ENCODE measurements around the gene ANXA9. TPM values are rescaled to one million over a fixed set of nuclear protein-coding genes. Genes with fewer than 3 reads are reported as not detected.

Gene ANXA9
- total RNA-seq, 1 donor from 2014 or later: 1.2 TPM

DNA sequence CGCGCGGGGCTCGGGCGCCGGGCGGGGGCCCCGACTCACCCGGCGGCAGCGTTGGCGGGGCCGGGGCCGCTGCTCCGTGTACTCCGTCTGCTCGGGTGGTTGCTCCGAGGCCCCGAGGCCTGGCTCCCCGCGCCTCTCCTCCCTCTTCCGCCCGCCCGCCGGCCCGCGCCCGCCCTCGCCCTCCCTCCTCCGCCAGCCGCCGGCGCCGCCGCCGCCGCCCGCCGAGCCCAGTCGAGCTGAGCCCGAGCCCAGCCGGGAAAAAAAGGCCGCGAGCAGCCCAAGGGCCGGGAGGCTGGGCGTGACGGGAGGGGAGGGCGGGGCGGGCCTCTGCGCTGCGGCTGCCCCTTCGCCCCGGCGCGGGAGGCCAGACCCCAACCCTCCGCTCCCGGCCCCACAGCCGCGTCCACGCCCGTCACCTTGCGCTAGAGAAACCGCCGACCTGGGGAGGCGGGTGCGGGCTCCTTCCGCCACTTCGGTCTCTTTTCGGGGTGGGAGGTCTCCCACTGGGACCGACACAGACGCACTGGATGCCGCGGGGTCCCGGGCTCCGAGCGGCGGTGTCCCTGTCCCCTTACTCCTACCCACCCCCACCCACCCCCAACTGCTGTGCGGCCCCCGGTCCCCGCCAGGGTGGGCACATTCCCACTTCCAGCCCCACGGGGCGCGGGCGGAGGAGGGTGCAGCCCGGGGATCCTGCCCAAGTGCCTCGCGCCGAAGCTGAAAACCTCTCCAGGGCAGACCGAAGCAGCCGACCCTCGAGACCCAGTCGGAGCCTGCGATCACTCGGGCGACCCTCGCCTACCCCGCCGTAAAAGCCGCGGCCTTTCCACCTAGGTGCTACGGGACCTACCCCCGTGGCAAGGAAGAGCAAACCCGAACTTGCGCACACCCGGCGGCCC, 7.3 kb upstream of the ANXA9 start, which contains the start of gene CERS2:
TSS of gene CERS2 (minus strand) at position 256 of the 899 bp plus-strand sequence. CDS start 5,745 bp downstream, outside the sequence.
- Mint-ChIP-seq H3K27ac (peak within 1 kb of the TSS; percentile 92), H3K36me3 (no peaks in the 10 kb centered on the region), H3K9me3 (no peaks in the 10 kb centered on the region), H3K4me3 (peak within 1 kb of the TSS; percentile 80), H3K4me1 (peaks cover 39% of the 10 kb centered on the region), H3K27me3 (ENCODE audit: low read depth) (no peaks in the 10 kb centered on the region)
- peak; percentile 80 to 86 for DNase-seq (ENCODE audit: low spot score in 2 of 2, unreplicated experiment in 2 of 2)
- TF ChIP-seq CTCF (IDR thresholded peaks at IDR 0.05; ENCODE audit: unreplicated experiment): no peak

DNA sequence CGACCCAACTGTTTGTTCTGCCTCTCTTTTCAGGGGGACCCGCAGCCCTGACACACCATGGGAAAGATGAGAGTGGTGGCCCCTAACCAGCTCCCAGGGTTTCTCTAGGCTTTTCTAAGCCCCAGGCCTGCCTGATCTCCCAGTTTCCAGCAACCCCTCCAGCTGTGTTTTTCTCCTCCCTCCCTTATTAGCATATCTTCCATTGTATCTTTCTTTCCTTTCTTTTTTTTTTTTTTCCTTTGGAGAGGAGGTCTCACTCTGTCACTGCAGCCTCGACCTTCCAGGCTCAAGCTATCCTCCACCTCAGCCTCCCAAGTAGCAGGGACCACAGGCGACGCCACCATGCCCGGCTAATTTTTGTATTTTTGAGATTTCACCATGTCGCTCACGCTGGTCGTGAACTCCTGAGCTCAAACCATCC, 5.7 kb upstream of the ANXA9 start:
- no peak overlapping the region for H3K27ac Mint-ChIP-seq
- no peaks in the 10 kb centered on the region for H3K9me3 Mint-ChIP-seq
- no peak for DNase-seq (ENCODE audit: low spot score in 2 of 2, unreplicated experiment in 2 of 2)
- TF ChIP-seq CTCF (IDR thresholded peaks at IDR 0.05; ENCODE audit: unreplicated experiment): no peak
- no peaks in the 10 kb centered on the region for H3K36me3 Mint-ChIP-seq
- H3K27me3 Mint-ChIP-seq (ENCODE audit: low read depth): no peaks in the 10 kb centered on the region
- H3K4me1 Mint-ChIP-seq: peaks cover 33% of the 10 kb centered on the region
- peak overlapping the region; percentile 70 for H3K4me3 Mint-ChIP-seq

DNA sequence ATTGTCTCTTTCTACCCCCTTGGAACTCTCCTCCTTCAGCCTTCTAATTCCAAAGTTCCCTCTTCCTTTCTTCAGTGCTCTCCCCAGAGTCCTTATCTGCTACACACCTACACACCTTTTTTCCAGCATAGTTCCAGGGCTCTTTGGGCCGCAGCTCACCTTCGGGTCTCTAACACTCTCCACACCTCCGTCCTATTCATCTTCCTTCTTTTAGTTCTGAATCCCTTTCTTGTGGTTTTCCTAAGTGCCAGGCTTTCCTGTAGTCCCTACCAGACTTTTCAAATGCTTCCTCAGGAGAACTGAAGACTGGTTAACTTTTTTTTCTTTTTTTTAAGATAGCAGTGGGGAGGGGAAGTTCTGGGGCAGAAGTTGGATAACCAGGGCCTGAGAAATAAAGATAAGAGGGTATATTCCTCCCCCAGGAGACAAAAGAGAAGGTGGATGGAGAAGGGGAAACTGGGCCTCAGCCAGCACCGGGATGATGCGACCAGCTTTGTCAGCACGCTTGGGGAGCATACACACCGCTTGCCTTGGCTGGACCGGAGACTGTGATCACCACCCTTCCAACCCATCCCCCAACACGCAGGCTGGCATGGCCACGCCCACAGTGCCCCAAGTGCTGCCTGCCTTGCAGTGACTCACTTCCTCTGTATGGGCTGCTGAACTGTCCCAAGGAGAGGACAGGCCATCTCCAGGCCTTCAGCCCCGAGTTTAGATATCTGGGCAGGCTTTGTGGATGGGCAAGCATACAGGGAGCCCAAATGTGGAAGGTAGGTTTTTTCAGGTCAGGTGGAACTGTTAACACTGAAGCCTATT, 5.0 kb upstream of the ANXA9 start:
- peak overlapping the region; percentile 70 for H3K4me3 Mint-ChIP-seq
- DNase-seq (ENCODE audit: low spot score in 2 of 2, unreplicated experiment in 2 of 2): no peak
- H3K4me1 Mint-ChIP-seq: peaks cover 33% of the 10 kb centered on the region
- no peaks in the 10 kb centered on the region for H3K9me3 Mint-ChIP-seq
- no peak for TF ChIP-seq CTCF (IDR thresholded peaks at IDR 0.05; ENCODE audit: unreplicated experiment)
- no peaks in the 10 kb centered on the region for H3K36me3 Mint-ChIP-seq
- no peaks in the 10 kb centered on the region for H3K27me3 Mint-ChIP-seq (ENCODE audit: low read depth)
- H3K27ac Mint-ChIP-seq: peak overlapping the region; percentile 7

DNA sequence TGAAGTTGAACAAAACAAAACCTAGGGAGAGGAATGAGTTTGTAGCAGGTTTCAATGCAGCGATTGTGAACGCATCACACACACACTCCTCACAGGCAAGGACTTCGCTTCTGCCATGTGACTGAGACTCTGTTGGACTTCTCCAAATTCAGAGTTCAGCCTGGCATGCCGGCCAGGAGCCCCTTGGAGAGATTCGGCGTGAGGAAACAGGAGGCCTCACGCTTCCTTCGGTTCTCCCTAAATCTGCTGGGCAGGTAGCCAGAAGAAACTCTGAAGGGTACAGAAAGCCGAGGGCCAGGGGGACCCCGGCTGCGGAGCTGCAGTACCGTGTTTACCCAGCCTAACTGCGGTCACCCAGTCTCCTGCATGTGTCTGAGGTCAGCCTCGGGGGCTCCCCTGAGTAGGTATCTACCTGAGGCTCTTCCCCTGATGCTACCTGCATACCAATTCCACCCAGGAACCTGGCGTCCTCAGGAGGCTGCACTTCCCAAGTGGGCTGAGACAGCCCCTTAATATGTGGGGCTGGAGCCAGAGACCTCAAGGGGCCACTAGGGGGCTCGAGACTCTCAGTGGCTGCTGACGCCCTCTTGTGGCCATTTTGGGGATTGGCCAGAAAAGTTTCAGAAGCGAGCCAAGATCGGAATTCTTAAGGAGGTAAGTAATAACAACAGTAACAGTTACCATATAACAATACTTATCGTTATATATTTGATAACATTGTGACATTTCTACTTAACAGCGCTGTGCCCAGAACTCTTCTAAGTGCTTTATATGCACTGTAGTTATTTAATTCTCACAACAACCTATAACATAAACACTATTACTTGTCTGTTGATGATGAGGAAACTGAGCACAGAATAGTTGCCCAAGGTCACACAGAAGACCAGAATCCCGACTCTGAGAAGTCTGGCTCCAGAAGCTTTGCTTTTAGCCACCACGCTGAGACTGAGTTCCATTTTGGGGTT, 2.7 kb upstream of the ANXA9 start:
- no peak overlapping the region for H3K27ac Mint-ChIP-seq
- no peaks in the 10 kb centered on the region for H3K36me3 Mint-ChIP-seq
- no peak overlapping the region for H3K4me3 Mint-ChIP-seq
- DNase-seq (ENCODE audit: low spot score in 2 of 2, unreplicated experiment in 2 of 2): peak; percentile 78 to 92
- H3K9me3 Mint-ChIP-seq: no peaks in the 10 kb centered on the region
- H3K4me1 Mint-ChIP-seq: peaks cover 23% of the 10 kb centered on the region
- TF ChIP-seq CTCF (IDR thresholded peaks at IDR 0.05; ENCODE audit: unreplicated experiment): peak; percentile 99
- H3K27me3 Mint-ChIP-seq (ENCODE audit: low read depth): no peaks in the 10 kb centered on the region
